HL-60 (cell line): ENCODE measurements around the gene CCDC83.

Experiments used
- CTCF ChIP-seq: IDR thresholded peaks from one replicate; pipeline ENCODE4 v1.5.1; 2011; ENCODE audit warnings: low read length, control low read depth, inconsistent platforms; ENCODE audit not compliant: insufficient read depth
- GABPA ChIP-seq: IDR thresholded peaks from 2 replicates; pipeline ENCODE4 v1.6.1; 2012; ENCODE audit warnings: low read depth
- POLR2AphosphoS5 ChIP-seq: IDR thresholded peaks from 2 replicates; pipeline ENCODE4 v1.6.1; 2012; ENCODE audit warnings: low read depth
- REST ChIP-seq: IDR thresholded peaks from 2 replicates; pipeline ENCODE4 v1.6.1; 2012; ENCODE audit warnings: low read depth; ENCODE audit not compliant: insufficient replicate concordance
- SPI1 ChIP-seq: IDR thresholded peaks from 2 replicates; pipeline ENCODE4 v1.6.1; 2012; ENCODE audit warnings: low read depth, mild to moderate bottlenecking, borderline replicate concordance

GRCh38 chr11:85821636-85822035 is 33.5 kb upstream of the CCDC83 start:
- TF ChIP-seq CTCF (no peak), POLR2AphosphoS5 (no peak), REST (no peak), GABPA (no peak), SPI1 (no peak)
